Muscle of leg (tissue), 9 donors: Measurements from ENCODE around the gene GRHPR. TPM values are rescaled to one million over a fixed set of nuclear protein-coding genes. Genes with fewer than 3 reads are reported as not detected.

Experiments
- polyA plus RNA-seq, 8 donors: library from polyadenylated mRNA; unstranded; fragments of 120-200 nt; gene quantifications; one replicate each; pipeline versions ENCODE4 v1.2.1 to v1.2.3, GENCODE V29; 2013; ENCODE audit warnings: inconsistent platforms in 1 of 8, low replicate concordance in 1 of 8; ENCODE audit not compliant: insufficient read length in 8 of 8, insufficient read depth in 1 of 8
- total RNA-seq: library from RNA; stranded (reverse); fragments of 120-200 nt; gene quantifications from one replicate; pipeline ENCODE4 v1.2.4, GENCODE V29; 2013

GRHPR gene
- total and polyA plus RNA-seq, 9 donors = 108 to 134 (median 120) TPM

Other genes starting within 250 kb of the GRHPR start
- 13.5 TPM for gene ZBTB5, start 42.8 kb downstream of the GRHPR start, total RNA-seq
- 10 to 100 TPM; 12.6 to 18.2 (median 15.4) TPM for gene ZBTB5, start 42.8 kb downstream of the GRHPR start, polyA plus RNA-seq
- gene POLR1E, start 63.3 kb downstream of the GRHPR start, total RNA-seq = 32.0 TPM
- gene POLR1E, start 63.3 kb downstream of the GRHPR start, polyA plus RNA-seq = 10 to 100 TPM; 25.3 to 34.8 (median 30.9) TPM
- 24.5 TPM for gene FBXO10, start 153.7 kb downstream of the GRHPR start, total RNA-seq
- 10 to 100 TPM; 23.9 to 42.1 (median 33.2) TPM for gene FBXO10, start 153.7 kb downstream of the GRHPR start, polyA plus RNA-seq
- gene TOMM5, start 169.9 kb downstream of the GRHPR start, total RNA-seq = 114 TPM
- 10 to 100 TPM; 68.9 to 95.7 (median 84.4) TPM for gene TOMM5, start 169.9 kb downstream of the GRHPR start, polyA plus RNA-seq
- gene FRMPD1, start 228.3 kb downstream of the GRHPR start, total RNA-seq = 7.6 TPM
- 10 to 100 TPM in 5 of 8 donors, 1 to 10 TPM in 3; 6.7 to 12.5 (median 10.8) TPM for gene FRMPD1, start 228.3 kb downstream of the GRHPR start, polyA plus RNA-seq